ENCODE measurements around the gene HIVEP3.

Gene HIVEP3

GRCh38 chr1:41538741-41539417 lies 379.8 kb downstream of the HIVEP3 start:
- no peak for DNase-seq

GRCh38 chr1:41537788-41538351 lies 380.9 kb downstream of the HIVEP3 start:
- peak; percentile 12 for DNase-seq

DNA sequence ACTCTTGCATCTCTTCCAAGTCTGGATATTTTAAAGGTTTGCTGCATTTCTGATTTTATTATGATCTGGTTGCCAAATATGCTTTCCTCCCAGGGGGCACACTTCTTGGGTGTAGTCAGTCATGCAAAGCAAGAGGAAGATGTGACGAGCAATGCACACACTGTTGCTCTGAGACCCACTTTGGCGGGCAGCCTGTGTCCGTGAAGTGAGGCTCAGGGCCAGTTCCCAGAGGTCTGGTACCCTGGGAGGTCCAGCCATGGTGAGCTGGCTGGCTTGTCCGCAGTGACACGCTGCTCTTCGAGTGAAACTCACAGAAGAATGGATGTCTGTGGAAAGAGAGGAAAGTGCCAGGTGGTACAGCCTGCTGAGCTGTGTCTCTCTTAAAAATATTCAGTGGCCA lies 381.5 kb downstream of the HIVEP3 start:
- no peak for DNase-seq

GRCh38 chr1:41536361-41536802 lies 382.3 kb downstream of the HIVEP3 start:
- DNase-seq, result no peak

GRCh38 chr1:41535716-41536115 lies 383.0 kb downstream of the HIVEP3 start:
- no peak for DNase-seq

DNA sequence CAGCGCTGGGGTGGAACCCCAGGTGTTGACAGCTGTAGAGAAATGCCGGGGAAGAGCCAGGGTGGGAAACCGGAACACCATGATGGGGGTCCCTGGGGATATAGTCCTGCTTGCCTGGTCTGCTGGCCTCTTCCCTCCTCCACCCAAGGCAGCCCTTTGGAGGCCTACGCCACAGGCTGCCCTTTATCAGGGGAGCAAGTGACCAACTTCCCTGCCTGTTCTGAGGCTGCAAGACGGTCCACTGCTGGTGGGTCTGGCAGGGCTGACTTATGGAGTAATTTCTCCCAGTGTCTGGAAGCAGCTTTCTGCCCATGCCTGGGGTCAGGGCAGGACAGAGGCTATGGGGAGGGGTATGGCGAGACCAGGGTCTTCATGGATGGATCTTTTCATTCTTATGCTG lies 383.4 kb downstream of the HIVEP3 start:
- no peak for DNase-seq

DNA sequence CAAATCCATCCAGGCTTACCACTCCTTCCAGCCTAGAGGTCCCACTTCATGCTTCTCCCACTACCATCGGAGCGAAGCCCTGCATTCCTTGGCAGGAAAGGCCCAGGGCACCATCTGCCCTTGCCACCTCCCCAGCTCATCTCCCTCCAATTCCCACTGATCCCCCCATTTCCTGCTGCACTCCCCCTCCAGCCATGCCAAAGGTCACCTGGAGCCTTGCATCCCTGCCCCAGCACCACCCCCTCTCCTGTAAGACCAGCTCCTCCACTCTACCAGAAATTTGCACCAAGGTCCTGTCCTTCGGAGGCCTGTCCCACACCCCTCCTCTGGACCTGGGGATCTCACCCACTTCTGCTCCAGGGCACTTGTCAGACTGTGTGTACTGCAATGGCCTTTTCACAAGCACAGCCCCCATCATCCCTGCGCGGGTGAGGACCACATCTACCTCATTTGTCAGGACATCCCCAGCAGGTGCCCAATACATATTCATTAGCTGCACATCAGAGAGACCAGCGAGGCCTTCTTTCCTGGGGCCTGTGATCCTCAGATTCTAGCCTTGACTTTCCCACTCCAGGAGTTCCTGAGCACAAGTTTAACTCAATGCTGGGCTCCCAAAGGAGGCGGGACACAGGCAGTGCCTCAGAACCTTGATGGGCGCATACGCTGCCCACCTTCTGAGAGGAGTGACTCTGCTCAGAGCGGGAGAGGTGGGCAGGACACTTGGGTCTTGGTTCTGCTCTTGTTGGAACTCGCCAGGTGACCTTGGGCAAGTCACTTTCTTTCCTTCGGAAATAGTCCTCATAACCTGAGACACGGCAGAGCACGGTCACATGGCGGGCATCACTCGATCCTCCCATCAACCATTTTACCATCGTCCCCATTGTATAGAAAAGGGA lies 384.3 kb downstream of the HIVEP3 start:
- DNase-seq, result no peak

DNA sequence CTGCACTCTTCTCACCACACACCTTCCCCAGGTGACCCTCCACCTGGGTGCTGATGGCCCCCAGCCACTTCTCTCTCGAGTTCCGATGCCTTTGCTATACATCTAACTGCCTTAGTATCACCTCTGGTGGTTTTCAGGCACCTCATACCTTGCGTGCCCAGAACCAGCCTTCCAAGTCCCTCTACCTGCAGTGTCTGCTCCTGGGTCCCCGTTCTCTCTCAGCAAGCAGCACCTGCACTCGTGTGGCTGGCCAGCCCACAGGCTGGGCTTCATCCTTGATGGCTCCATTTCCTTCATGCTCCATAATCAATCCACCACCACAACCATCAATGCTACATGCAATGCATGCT lies 385.0 kb downstream of the HIVEP3 start:
- DNase-seq, result no peak

- no peak for DNase-seq
These were observed 385.5 kb downstream of the HIVEP3 start for GRCh38 chr1:41533016-41533730.

GRCh38 chr1:41532206-41532975 lies 386.3 kb downstream of the HIVEP3 start:
- DNase-seq, result no peak

DNA sequence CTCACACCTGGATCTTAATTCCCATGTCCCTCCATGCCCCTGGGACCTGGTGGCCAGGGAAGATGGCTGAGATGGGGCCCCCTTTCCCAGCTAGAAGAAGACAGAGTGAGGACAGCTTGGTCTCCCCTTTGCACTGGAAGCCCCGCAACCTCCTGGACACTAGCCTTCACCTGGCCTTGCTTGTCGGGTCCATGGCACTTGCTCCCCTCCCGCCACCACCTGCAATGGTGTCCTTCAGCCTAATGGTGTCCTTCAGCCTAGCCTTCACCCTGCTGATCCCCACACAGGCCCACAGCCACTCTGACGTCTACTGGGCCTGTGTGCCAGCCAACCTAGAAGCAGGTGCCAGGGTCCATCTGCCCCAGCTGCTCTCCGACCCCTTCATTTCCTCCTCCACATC lies 388.3 kb downstream of the HIVEP3 start:
- no peak for DNase-seq

- no peak for DNase-seq
These were observed 388.9 kb downstream of the HIVEP3 start for GRCh38 chr1:41529621-41530395.

- no peak for DNase-seq
These were observed 389.8 kb downstream of the HIVEP3 start for GRCh38 chr1:41528726-41529605.

DNA sequence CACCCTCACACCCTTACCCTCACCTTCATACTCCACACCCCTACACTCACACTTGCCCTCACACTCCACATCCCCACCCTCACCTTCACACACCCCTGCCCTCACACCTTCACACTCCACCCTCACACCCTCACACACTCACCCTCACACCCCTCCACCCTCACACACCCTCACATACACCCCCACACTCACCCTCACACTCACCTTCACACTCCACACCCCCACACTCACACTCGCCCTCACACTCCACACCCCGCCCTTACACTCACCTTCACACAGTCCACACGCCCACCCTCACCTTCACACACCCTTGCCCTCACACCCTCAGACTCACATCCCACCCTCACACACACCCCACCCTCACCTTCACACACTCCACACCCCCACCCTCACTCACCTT lies 390.6 kb downstream of the HIVEP3 start:
- no peak for DNase-seq

GRCh38 chr1:41526956-41527561 lies 391.7 kb downstream of the HIVEP3 start:
- DNase-seq, result no peak

- DNase-seq, result no peak
These were observed 392.7 kb downstream of the HIVEP3 start for GRCh38 chr1:41525891-41526587.

GRCh38 chr1:41524676-41525675 lies 393.7 kb downstream of the HIVEP3 start:
- DNase-seq, result no peak

Measured in SHP77 treated with DMSO at 0.1 percent for 48 hours (cell line).